Limb (tissue), 2 donors: ENCODE results near the gene ACTR10.

ENCODE experiments used
- DNase-seq, 2 donors: peaks; one replicate each; pipeline ENCODE4 v3.0.0-alpha.2; 2016; ENCODE audit errors: extremely low spot score in 2 of 2

Gene ACTR10

DNA sequence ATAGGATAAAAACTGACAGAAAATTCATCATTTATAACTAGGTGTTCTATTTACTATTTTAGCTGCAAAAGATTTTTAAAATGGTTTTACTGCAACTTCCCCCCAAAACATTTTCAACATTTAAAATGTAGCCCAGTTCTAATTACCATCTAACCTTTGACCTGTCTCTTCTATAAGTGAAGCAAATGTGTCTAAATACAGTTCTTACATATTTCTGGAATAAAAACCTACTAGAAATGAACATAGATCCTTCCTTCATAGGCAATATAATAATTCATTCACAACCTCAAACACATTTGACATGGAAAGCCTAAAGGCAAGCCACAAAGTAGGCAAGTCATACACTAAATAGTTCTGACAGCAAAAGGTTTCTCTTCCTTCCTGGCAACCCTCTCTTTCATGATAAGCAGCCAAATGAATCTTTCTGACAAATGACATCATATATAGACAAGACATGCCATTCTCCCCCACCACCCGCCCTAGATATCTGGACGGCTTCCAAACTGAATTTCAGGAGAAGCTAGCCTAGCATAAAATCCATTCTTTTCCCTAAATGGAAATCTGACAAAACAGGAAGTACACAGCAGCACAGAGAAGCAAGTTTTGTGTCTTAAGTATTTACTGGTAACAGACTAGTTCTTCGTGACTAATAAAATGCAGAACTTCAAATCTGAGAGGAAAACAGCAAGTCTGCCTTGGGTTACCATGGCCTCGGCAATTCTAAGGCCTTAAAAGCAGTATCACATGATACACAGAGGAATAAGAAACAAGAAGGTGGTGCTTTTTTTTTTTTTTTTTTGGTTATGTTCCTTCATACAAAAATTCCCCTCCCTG lies 81.2 kb downstream of the ACTR10 start:
- DNase-seq: peak in 1 of 2 donors; percentile 43

DNA sequence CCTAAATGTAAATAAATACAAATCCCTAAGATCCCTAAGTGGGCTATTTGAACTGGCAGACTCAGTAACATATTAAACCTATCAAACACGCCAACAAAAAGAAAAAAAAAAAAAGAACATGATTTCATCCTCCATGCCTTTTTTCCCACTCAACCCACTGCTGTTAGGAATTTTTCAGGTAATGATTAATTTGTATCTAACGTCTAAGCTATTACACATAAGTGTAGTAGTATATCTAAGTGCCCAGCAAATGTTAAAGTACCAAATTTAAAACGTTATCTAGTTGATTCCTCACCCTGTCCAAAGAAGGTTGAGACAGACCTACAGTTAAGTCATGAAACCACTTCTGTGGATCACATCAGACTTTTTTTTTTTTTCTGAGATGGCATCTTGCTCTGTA lies 82.0 kb downstream of the ACTR10 start:
- no peak for DNase-seq

DNA sequence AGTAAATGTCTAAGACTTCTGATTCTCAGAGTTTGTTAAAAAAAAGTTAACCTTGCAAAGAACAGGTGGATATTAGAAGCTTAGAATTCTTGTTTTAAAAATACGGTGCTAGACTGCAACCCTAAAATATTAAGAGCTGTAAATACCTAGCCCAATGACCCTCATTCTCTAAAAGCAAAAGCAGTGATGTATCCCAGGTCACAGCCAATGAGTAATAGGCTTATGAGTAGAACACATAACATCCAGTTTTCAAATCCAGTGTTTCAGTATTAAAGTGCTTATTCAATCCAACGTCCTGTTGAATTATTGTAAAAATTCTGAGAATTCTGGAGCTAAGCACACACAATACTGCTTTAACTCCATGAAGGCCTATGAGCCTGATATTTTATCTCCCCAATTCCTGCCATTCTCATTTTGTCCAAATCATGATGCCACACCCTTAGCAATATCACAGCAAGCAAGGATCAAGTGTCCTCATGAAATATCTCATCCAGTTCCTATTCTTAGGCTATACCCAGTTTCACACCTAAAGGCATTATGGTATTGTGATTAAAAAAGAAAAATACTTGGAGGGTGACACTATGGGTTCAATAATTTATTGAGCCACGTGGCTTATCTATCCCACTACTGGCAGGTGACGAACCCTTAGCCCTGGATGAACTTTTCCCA lies 83.1 kb downstream of the ACTR10 start:
- DNase-seq: no peak

DNA sequence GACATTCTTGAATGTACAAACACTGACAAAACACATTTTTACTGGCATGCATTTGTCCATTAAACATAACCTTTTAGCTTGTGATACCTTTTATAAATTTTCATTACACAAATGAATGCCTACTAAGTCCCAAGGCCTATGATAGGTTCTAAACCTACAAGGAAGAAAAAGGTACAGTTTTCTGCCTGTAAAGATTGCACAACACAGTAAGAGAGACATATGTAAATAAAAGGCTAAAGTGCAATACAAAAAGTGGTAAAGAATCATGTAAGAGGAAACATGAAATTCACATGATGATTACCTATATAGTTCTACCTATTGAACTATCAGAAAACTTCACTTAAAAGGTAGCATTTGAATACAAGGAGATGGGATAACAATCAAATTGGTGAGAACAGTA lies 83.8 kb downstream of the ACTR10 start:
- DNase-seq: no peak

DNA sequence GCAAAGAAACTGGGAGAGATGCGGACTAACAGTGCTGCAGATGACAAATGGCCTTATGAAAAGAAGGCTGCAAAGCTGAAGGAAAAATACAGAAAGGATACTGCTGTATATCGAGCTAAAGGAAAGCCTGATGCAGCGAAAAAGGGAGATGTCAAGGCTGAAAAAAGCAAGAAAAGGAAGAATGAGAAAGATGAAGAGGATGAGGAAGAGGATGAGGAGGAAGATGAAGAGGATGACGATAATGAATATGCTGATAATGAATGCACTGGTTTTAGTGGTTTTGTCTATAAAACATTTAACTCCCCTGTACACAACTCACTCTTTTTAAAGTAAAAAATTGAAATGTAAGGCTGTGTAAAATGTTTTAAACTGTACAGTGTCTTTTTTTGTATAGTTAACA lies 85.2 kb downstream of the ACTR10 start:
- DNase-seq: no peak
